Measurements from ENCODE around the gene CD300LD. TPM values are rescaled to one million over a fixed set of nuclear protein-coding genes. Genes with fewer than 3 reads are reported as not detected.

Gene CD300LD
- total and polyA plus RNA-seq, 10 of the 15 experiments (the other 5 are each of a cell fraction or from before 2014, with no cell fraction given) = not detected

DNA sequence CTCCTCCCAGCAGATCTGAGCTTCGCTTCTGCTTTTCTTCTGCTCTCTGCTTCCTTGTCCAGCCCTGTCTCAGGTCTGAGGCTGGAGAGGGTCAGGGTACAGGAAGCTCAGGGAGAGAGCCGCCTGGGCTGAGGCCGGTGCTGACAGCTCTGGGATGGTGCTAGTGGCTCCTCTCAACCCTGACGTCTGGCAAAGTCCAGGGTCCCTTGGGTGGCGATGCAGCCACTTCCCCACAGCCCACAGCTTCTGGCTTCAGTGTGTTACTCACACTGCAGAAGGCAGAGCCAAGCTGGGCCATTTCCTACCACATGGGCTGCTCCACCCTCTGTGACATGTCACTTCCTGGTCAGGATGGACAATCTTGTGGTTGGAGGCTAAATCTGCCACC lies 46.2 kb downstream of the CD300LD start, which contains the start of gene CD300C (continued):
- TF ChIP-seq NRF1 (conservative IDR thresholded peaks at IDR 0.05; ENCODE audit: low read depth, low read length) (no peak), ZNF687 (IDR thresholded peaks at IDR 0.05) (no peak), RB1 (IDR thresholded peaks at IDR 0.05; ENCODE audit: borderline replicate concordance) (no peak)

DNA sequence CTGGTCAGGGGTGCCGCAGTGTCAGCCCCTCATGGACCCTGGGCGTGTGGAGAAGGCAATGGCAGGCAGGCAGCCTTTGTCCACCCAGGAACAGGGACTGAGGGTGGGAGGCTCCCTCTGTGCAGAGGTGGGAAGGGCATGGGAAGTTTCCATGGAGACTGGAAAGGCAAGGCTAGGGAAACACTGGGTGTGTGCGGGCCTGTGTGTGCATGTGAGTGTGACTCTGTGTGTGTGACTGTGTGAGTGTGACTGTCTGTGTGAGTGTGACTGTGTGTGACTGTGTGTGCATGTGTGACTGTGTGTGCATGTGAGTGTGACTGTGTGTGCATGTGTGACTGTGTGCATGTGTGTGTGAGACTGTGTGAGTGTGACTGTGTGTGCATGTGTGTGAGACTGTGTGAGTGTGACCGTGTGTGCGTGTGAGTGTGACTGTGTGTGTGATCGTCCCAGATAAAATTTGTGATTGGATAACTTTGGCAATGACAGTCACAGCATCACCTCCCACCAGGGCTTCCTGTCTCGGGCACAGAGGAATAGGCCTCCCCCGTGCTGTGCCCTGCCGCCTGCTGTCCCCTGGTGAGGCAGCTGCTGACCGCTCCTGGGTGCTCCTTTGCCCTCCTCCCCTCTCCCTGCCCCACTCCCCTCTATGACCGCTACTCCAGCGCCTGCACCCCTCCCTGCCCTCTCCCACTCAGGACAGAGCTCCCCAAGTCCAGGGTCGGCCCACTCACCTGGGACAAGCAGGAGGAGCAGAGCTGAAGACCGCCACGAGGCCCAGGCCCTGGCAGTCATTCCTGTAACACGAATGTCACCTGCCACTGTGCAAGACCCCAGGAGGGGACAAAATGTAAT lies 46.9 kb downstream of the CD300LD start:
- RAD21 ChIA-PET (ENCODE audit: unreplicated experiment) = interaction anchor here (1.1 kb wide), 1 partner anchor 192 kb away, joined by 3 read pairs; the partner anchor contains the start of gene RAB37
- H3K9me3 ChIP-seq (replicated peaks; ENCODE audit: control insufficient read depth, insufficient read depth, low read length) = no peaks in the 10 kb centered on the region
- SMC1A ChIA-PET (ENCODE audit: uncharacterized antibody, unreplicated experiment) = no interaction called here
- TF ChIP-seq, protein P1, sequence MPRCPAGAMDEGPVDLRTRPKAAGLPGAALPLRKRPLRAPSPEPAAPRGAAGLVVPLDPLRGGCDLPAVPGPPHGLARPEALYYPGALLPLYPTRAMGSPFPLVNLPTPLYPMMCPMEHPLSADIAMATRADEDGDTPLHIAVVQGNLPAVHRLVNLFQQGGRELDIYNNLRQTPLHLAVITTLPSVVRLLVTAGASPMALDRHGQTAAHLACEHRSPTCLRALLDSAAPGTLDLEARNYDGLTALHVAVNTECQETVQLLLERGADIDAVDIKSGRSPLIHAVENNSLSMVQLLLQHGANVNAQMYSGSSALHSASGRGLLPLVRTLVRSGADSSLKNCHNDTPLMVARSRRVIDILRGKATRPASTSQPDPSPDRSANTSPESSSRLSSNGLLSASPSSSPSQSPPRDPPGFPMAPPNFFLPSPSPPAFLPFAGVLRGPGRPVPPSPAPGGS (IDR thresholded peaks at IDR 0.05; ENCODE audit: borderline replicate concordance, insufficient read depth, low read depth, low read length, poor library complexity, severe bottlenecking) = peak; percentile 99
- TF ChIP-seq WRNIP1 (IDR thresholded peaks at IDR 0.05; ENCODE audit: borderline replicate concordance, low read depth, low read length) (no peak), TBL1XR1 (IDR thresholded peaks at IDR 0.05; ENCODE audit: low read depth, low read length) (no peak), NFIC (IDR thresholded peaks at IDR 0.05; ENCODE audit: low read depth, low read length) (0 out of 2 replicates have a peak, but pooled peaks have one; percentile 25), PBX3 (IDR thresholded peaks at IDR 0.05; ENCODE audit: insufficient replicate concordance, low read depth, low read length) (peak; percentile 65), EP300 (IDR thresholded peaks at IDR 0.05; ENCODE audit: borderline replicate concordance in 1 of 2, control insufficient read depth in 1 of 2, low read depth in 2 of 2, low read length in 2 of 2) (no peak), TCF3 (IDR thresholded peaks at IDR 0.05; ENCODE audit: borderline replicate concordance, insufficient read depth, low read depth, low read length) (0 out of 2 replicates have a peak, but pooled peaks have one; percentile 50)
- no peak overlapping the region for H3K27ac ChIP-seq (ENCODE audit: control insufficient read depth, insufficient read depth)
- H3K4me3 ChIP-seq = no peak overlapping the region
- H4K20me1 ChIP-seq (ENCODE audit: control insufficient read depth, insufficient read depth) = no peaks in the 10 kb centered on the region
- no TSS peak for BruUV-seq (replicated peaks)
- H3K36me3 ChIP-seq (ENCODE audit: control insufficient read depth in 2 of 2, insufficient read depth in 2 of 2, low read length in 1 of 2) = no peaks in the 10 kb centered on the region
- CTCF ChIA-PET = interaction anchor here (0.6 to 1.2 kb wide), 4 partner anchors 12 to 166 kb away, joined by 3 read pairs; no protein-coding TSS in a partner anchor
- no peak overlapping the region for H3K4me2 ChIP-seq (ENCODE audit: control insufficient read depth, insufficient read depth)
- H3K9ac ChIP-seq (ENCODE audit: control insufficient read depth, insufficient read depth, low read length) = no peak overlapping the region
- no peak for FAIRE-seq
- no peak for ATAC-seq
- POLR2A ChIA-PET = no interaction called here
- no peaks in the 10 kb centered on the region for H3K4me1 ChIP-seq (ENCODE audit: control insufficient read depth, insufficient read depth, low read length)
- intact Hi-C loops (cut with micrococcal nuclease; ENCODE audit: unreplicated experiment) (no loop called here), in situ Hi-C loops (cut with MboI) (no loop called here)
- WGBS (ENCODE audit: insufficient coverage, insufficient replicate concordance, low lambda C conversion rate, missing lambda C conversion rate) = 31% methylated on average over 13 of the region's 16 CpGs
- no peaks in the 10 kb centered on the region for H3K79me2 ChIP-seq (ENCODE audit: control insufficient read depth, insufficient read depth, low read length)
- H2AFZ ChIP-seq (ENCODE audit: control insufficient read depth, low read depth, low read length) = no peak overlapping the region; the same call in 1 of the 2 replicates
- no peak for DNase-seq (ENCODE audit: low read depth, low spot score)
- H3K27me3 ChIP-seq (replicated peaks in 1 of 2; ENCODE audit: control insufficient read depth in 2 of 2, insufficient read depth in 2 of 2, low read length in 1 of 2) = no peaks in the 10 kb centered on the region; a peak in 1 of 4 replicates

Data from GM12878 (cell line).